HG03558 (cell line): ENCODE measurements around the gene GRIA1.
"Not testable (repeated sequence)": the region's sequence is repeated elsewhere in the genome, so short reads cannot be mapped to it uniquely, and the experiment has no call there.

Experiments used
- ATAC-seq: cut with Tn5 transposase; IDR thresholded peaks from one replicate; pipeline ENCODE4 v1.9.1; 2021; ENCODE audit warnings: moderate number of reproducible peaks; ENCODE audit not compliant: unreplicated experiment; ENCODE audit errors: extremely low read depth

GRIA1 gene

GRCh38 chr5:153802050-153802821 lies 311.8 kb downstream of the GRIA1 start:
- no peak for ATAC-seq

DNA sequence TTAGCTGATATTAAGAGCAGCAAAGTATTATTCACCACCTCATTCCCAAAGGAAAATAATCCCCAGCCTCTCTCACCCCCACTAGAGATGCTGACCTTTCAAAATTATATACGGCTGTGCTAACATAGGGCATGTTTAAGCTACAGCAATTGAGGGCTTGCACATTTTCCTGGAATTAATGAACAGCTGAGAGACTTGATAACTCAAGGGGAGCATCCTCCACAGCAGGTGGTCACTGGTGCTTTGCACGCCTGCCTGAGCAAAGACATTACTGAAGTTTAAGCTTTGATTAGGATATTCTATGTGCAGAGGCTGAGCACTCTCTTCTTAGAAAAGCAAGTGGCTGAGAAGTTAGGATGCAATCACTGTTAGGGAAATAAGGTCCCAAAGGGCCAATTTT lies 317.3 kb downstream of the GRIA1 start:
- no peak for ATAC-seq

GRCh38 chr5:153809166-153809565 lies 318.7 kb downstream of the GRIA1 start:
- no peak for ATAC-seq

- no peak for ATAC-seq
These were observed 323.4 kb downstream of the GRIA1 start for GRCh38 chr5:153813901-153814300.

DNA sequence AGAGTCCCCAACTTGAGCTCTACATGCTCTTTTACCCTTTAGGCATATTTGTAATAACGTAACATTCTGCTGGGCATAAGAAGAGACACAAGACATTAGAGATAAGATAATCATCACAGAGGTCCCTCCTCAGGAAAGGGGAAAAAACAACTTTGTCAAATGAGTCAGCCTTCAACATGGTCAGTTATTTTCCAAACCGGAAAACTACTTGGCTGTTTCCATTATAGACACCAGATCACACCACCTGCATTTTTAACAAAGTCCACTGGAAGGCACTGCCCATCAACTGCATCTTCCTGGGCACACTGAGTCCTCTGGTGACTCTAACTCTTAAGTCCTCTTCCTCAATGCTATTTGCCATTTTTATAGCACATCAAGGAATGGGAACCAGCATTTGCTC lies 326.4 kb downstream of the GRIA1 start:
- no peak for ATAC-seq

- ATAC-seq, result no peak
These were observed 328.2 kb downstream of the GRIA1 start for GRCh38 chr5:153818626-153819025.

DNA sequence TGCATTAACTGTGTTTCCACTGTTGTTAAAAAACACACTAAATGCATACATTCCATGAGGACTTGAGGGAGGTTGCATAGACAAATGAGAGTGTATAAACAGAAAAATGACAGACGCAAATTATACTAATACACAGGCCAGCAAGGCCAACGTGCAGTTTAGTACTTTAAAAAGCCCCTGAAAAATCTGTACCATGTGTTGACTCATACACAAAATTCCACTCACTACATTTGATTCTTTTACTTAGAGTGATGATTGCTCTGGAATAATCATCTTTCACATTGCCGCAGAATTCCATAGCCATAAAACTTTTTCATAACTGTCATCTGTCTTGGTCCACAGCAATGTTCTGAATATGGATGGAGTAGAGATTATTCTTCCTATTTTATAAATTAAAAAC lies 332.6 kb downstream of the GRIA1 start:
- ATAC-seq, result no peak

DNA sequence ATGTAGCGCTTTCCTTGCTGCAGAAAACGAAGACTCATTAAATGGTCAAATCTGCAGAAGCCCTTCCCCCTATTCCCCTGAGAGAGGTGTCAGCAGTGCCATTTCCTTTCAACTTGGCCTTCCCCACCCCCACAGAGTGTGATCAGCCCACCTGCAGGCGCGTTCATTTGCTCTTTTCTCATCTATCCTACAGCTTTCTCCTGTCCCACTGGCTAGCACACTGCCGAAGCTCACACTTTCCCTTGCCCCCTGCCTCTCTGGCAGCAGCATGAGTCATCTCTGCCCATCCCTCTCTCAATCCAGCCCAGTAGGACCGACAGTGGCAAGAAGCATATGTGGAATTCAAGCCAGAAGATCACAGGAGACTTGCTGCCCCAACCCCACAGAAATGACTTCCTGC lies 334.4 kb downstream of the GRIA1 start:
- no peak for ATAC-seq

GRCh38 chr5:153827397-153827796 lies 336.9 kb downstream of the GRIA1 start:
- ATAC-seq, result no peak

GRCh38 chr5:153829510-153830065 lies 339.1 kb downstream of the GRIA1 start:
- ATAC-seq, result no peak

GRCh38 chr5:153831973-153832372 lies 341.5 kb downstream of the GRIA1 start:
- ATAC-seq, result peak; percentile 86

GRCh38 chr5:153835891-153836515 lies 345.5 kb downstream of the GRIA1 start:
- ATAC-seq, result no peak

- ATAC-seq, result not testable (repeated sequence)
These were observed 359.0 kb downstream of the GRIA1 start for GRCh38 chr5:153849303-153850113.

- ATAC-seq, result no peak
These were observed 369.9 kb downstream of the GRIA1 start for GRCh38 chr5:153860195-153860886.

DNA sequence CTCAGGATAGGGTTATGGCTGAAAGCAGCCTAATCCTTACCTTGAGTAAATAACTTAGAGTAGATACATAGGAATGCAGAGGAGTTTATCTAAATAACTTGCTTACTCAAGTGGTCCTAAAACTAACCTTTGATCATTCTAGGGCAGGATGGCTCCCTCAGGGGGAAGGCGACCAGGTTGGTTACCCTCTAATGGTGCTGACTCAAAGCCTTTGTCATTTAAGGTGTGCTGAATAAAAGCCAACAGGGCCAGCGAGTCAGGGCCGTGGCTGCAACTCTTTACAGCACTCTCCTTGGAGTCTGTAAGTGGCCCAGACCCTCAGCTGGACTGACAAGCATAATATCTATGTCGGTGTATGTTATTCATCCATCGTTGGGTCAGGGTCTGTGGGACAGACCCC lies 372.4 kb downstream of the GRIA1 start:
- not testable (repeated sequence) for ATAC-seq
